ENCODE results near the gene ZFP36L2. TPM values are rescaled to one million over a fixed set of nuclear protein-coding genes. Genes with fewer than 3 reads are reported as not detected.

Gene ZFP36L2
- total and polyA plus RNA-seq, 9 of the 15 experiments (the other 6 are each of a cell fraction or from before 2014, with no cell fraction given), result 4.1 to 60.6 (median 20.3) TPM

GRCh38 chr2:43246641-43247040 lies 20.2 kb upstream of the ZFP36L2 start:
- Histone ChIP-seq H3K4me2 (ENCODE audit: insufficient read depth, low read length) (no peak overlapping the region), H4K20me1 (replicated peaks; ENCODE audit: control insufficient read depth, insufficient read depth, low read length) (no peaks in the 10 kb centered on the region), H3K4me3 (no peak overlapping the region), H3K79me2 (ENCODE audit: control insufficient read depth, insufficient read depth, low read length) (no peaks in the 10 kb centered on the region), H3K4me1 (replicated peaks in 1 of 2; ENCODE audit: control insufficient read depth in 2 of 2, insufficient read depth in 2 of 2, low read length in 2 of 2) (no peaks in the 10 kb centered on the region; a peak in 1 of 5 replicates), H2AFZ (ENCODE audit: low read depth, low read length) (no peak overlapping the region), H3K27ac (ENCODE audit: extremely low read depth, low read depth, low read length) (no peak overlapping the region), H3K9me1 (ENCODE audit: control insufficient read depth, insufficient read depth, low read length) (no peaks in the 10 kb centered on the region), H3K9me3 (replicated peaks; ENCODE audit: control insufficient read depth, insufficient read depth, low read depth, low read length) (no peaks in the 10 kb centered on the region), H3K9ac (ENCODE audit: insufficient read depth in 1 of 2, low read depth in 2 of 2, low read length in 2 of 2) (no peak overlapping the region), H3K36me3 (ENCODE audit: control insufficient read depth, insufficient read depth, low read length) (no peaks in the 10 kb centered on the region), H3K27me3 (ENCODE audit: control insufficient read depth in 2 of 2, insufficient read depth in 2 of 2, low read length in 2 of 2) (no peaks in the 10 kb centered on the region)
- TF ChIP-seq ID3 (CRISPR knock-in tag; IDR thresholded peaks at IDR 0.05), result no peak
- no peak for TF ChIP-seq ID3 (tag; IDR thresholded peaks at IDR 0.05)
- no peak for TF ChIP-seq TARDBP (IDR thresholded peaks at IDR 0.05)
- TF ChIP-seq THRAP3 (IDR thresholded peaks at IDR 0.05; ENCODE audit: borderline replicate concordance), result no peak
- intact Hi-C loops (cut with micrococcal nuclease) (no loop called here), in situ Hi-C loops (cut with MboI) (no loop called here)
- no TSS peak for BruUV-seq (replicated peaks)
- ChIA-PET CTCF (ENCODE audit: low intra/inter-chr PET ratio) (no interaction called here), POLR2A (no interaction called here)
- FAIRE-seq (no peak), ATAC-seq (no peak), DNase-seq (ENCODE audit: extremely low read depth in 1 of 4, low spot score in 3 of 4) (no peak)
- WGBS (ENCODE audit: insufficient coverage, low coverage, missing lambda C conversion rate), result 60% methylated on average over 3 of the region's 3 CpGs

- no peak overlapping the region for H2AFZ ChIP-seq (ENCODE audit: low read depth, low read length)
- H3K9me1 ChIP-seq (ENCODE audit: control insufficient read depth, insufficient read depth, low read length), result no peaks in the 10 kb centered on the region
- no peak overlapping the region for H3K27ac ChIP-seq (ENCODE audit: extremely low read depth, low read depth, low read length)
- in situ Hi-C loops (cut with MboI), result no loop called here
- ATAC-seq (peak; percentile 69), FAIRE-seq (no peak), DNase-seq (ENCODE audit: extremely low read depth in 1 of 4, low spot score in 3 of 4) (no peak)
- H3K9me3 ChIP-seq (replicated peaks; ENCODE audit: control insufficient read depth, insufficient read depth, low read depth, low read length), result no peaks in the 10 kb centered on the region
- no peak overlapping the region for H3K9ac ChIP-seq (ENCODE audit: insufficient read depth in 1 of 2, low read depth in 2 of 2, low read length in 2 of 2)
- TF ChIP-seq SIN3A (IDR thresholded peaks at IDR 0.05; ENCODE audit: borderline replicate concordance in 2 of 2, control insufficient read depth in 1 of 2, low read depth in 2 of 2, low read length in 2 of 2) (no peak), SNAPC5 (CRISPR knock-in tag; IDR thresholded peaks at IDR 0.05) (no peak), ZNF780A (CRISPR knock-in tag; IDR thresholded peaks at IDR 0.05) (no peak), GABPA (tag; conservative IDR thresholded peaks at IDR 0.05; ENCODE audit: low read depth) (no peak), RNF2 (IDR thresholded peaks at IDR 0.05) (no peak), GTF2F1 (IDR thresholded peaks at IDR 0.05; ENCODE audit: low read depth, low read length) (no peak), ZNF23 (CRISPR knock-in tag; IDR thresholded peaks at IDR 0.05) (no peak), CBX2 (IDR thresholded peaks at IDR 0.05; ENCODE audit: insufficient read depth, low read length, poor library complexity, severe bottlenecking) (no peak), EWSR1 (IDR thresholded peaks at IDR 0.05; ENCODE audit: borderline replicate concordance, low read depth, partially characterized antibody) (no peak), C11orf30 (IDR thresholded peaks at IDR 0.05; ENCODE audit: low read depth) (no peak), NR2C1 (IDR thresholded peaks at IDR 0.05) (no peak), NR2C1 (tag; IDR thresholded peaks at IDR 0.05) (no peak), ZNF175 (CRISPR knock-in tag; IDR thresholded peaks at IDR 0.05; ENCODE audit: low read depth) (no peak)
- WGBS (ENCODE audit: insufficient coverage, low coverage, missing lambda C conversion rate), result 81% methylated on average over 10 of the region's 10 CpGs
- H3K4me3 ChIP-seq, result no peak overlapping the region
- H3K79me2 ChIP-seq (ENCODE audit: control insufficient read depth, insufficient read depth, low read length), result no peaks in the 10 kb centered on the region
- no peaks in the 10 kb centered on the region for H4K20me1 ChIP-seq (replicated peaks; ENCODE audit: control insufficient read depth, insufficient read depth, low read length)
- no TSS peak for BruUV-seq (replicated peaks)
- POLR2A ChIA-PET, result interaction anchor here (2.3 kb wide), 1 partner anchor 13 kb away, joined by 9 read pairs; no protein-coding TSS in a partner anchor
- intact Hi-C loops (cut with micrococcal nuclease), result no loop called here
- CTCF ChIA-PET (ENCODE audit: low intra/inter-chr PET ratio), result interaction anchor here (1.1 kb wide), 1 partner anchor 414 kb away, joined by 3 read pairs; no protein-coding TSS in a partner anchor
- no peaks in the 10 kb centered on the region; a peak in 1 of 5 replicates for H3K4me1 ChIP-seq (replicated peaks in 1 of 2; ENCODE audit: control insufficient read depth in 2 of 2, insufficient read depth in 2 of 2, low read length in 2 of 2)
- no peaks in the 10 kb centered on the region for H3K36me3 ChIP-seq (ENCODE audit: control insufficient read depth, insufficient read depth, low read length)
- H3K27me3 ChIP-seq (ENCODE audit: control insufficient read depth in 2 of 2, insufficient read depth in 2 of 2, low read length in 2 of 2), result no peaks in the 10 kb centered on the region
- no peak overlapping the region for H3K4me2 ChIP-seq (ENCODE audit: insufficient read depth, low read length)
Observed at GRCh38 chr2:43241558-43241957, 15.2 kb upstream of the ZFP36L2 start.

All from K562 (cell line).